HG03342 (cell line): ENCODE measurements around the gene SLC39A7.

Experiments
- ATAC-seq: cut with Tn5 transposase; IDR thresholded peaks from one replicate; pipeline ENCODE4 v1.9.1; 2021; ENCODE audit warnings: mild to moderate bottlenecking, moderate library complexity; ENCODE audit not compliant: unreplicated experiment

Gene SLC39A7

GRCh38 chr6:33204415-33205190 is 3.9 kb downstream of the SLC39A7 start, which contains the start of gene HSD17B8:
TSS of gene HSD17B8 (plus strand) at chr6:33204655. CDS start at chr6:33204669, 14 bp downstream.
- ATAC-seq = peak; percentile 53

DNA sequence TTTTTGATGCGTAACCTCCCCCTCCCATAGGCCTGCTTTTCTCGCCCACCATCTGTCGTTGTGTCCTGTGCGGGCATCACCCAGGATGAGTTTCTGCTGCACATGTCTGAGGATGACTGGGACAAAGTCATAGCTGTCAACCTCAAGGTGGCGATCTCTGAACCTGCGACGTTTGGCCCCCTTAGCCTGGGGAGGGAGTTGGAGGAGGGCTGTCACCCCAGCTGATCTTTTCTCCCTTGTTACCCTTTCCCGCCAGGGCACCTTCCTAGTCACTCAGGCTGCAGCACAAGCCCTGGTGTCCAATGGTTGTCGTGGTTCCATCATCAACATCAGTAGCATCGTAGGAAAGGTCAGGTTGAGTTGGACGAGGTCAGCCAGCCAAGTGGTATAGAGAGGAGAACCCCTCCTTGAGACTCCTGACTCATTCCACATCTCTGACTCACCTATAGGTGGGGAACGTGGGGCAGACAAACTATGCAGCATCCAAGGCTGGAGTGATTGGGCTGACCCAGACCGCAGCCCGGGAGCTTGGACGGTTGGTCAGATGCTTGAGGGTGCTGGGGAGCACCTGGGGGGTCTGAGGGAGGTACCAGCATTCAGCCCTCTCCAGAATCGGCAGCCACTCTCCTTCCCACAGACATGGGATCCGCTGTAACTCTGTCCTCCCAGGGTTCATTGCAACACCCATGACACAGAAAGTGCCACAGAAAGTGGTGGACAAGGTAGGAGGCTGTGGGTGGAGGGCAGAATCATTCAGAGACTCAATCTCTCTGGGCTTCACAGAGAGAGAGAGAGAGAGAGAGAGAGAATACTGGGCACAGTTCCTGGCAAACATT is 4.7 kb downstream of the SLC39A7 start:
- ATAC-seq = no peak

- ATAC-seq = no peak
Measured at GRCh38 chr6:33206027-33206863, 5.6 kb downstream of the SLC39A7 start.

GRCh38 chr6:33206864-33207551 is 6.3 kb downstream of the SLC39A7 start:
- ATAC-seq = no peak

- no peak for ATAC-seq
Measured at GRCh38 chr6:33207552-33208090, 7.0 kb downstream of the SLC39A7 start.

DNA sequence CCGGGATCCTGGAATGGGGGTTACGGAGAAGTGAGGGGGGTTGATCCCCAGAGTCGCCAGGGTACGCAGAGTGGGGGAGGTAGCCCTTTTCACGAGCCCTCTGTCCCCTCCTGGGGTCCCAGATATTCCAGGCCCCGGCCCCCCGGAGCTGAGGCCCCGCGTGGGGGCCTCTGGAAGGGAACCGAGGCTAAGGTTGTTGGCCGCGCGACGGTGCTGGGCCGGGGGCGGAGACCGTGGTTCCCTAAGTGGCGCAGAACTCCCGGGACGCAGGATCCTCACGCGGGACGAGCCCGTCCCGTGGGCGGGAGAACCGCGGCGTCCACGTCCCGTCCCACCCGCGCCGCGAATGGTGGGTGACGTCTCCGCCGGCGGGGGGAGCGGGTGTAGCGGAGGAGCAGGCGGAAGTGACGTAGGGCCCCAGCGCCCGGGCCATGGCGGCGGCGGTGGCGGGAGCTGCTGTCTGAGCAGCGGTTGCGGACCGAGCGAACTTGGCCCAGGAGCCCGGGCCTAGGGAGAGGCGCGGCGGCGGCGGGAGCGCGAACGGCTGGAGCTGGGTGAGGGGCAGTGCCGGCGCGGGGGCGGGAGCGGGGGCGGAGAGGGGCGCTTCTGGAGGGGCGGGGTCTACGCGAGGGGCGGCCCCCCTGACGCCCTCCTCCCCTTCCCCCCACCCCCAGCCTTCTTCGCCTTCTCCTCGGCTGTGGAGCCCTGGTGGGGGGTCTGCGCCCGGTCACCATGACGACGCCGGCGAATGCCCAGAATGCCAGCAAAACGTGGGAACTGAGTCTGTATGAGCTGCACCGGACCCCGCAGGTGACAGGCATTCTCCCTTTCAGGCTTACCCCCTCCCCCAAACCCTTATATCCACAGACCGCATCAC is 7.7 kb downstream of the SLC39A7 start, which contains the start of gene RING1:
RING1 (plus strand) TSS at position 410 of the 877 bp plus-strand sequence; CDS start at position 733, 323 bp downstream.
- ATAC-seq = peak; percentile 40

GRCh38 chr6:33209856-33210255 is 9.2 kb downstream of the SLC39A7 start:
- ATAC-seq = no peak

DNA sequence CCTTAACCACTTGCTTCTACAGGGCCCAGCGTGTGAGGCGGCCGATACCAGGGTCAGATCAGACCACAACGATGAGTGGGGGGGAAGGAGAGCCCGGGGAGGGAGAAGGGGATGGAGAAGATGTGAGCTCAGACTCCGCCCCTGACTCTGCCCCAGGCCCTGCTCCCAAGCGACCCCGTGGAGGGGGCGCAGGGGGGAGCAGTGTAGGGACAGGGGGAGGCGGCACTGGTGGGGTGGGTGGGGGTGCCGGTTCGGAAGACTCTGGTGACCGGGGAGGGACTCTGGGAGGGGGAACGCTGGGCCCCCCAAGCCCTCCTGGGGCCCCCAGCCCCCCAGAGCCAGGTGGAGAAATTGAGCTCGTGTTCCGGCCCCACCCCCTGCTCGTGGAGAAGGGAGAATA is 10.5 kb downstream of the SLC39A7 start:
- no peak for ATAC-seq

- ATAC-seq = no peak
Measured at GRCh38 chr6:33211666-33212422, 11.2 kb downstream of the SLC39A7 start.

DNA sequence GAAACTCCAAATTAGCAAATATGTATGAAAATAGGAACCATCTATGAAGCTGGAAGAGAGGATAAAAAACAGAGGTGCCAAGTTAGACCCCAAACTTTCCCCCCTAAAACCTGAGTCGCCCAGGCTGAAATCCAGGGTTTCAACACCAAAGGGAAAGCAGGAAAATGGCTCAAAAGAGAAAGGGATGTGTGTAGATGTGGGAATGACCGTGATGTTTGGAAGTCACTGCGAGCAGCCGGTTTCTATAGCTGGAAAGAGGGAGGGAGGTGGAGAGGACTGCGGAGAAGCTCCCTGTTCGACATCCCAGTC is 12.1 kb downstream of the SLC39A7 start:
- ATAC-seq = no peak

GRCh38 chr6:33213166-33213988 is 12.7 kb downstream of the SLC39A7 start:
- no peak for ATAC-seq

GRCh38 chr6:33213989-33214335 is 13.3 kb downstream of the SLC39A7 start:
- no peak for ATAC-seq

- ATAC-seq = no peak
Measured at GRCh38 chr6:33215271-33216116, 14.8 kb downstream of the SLC39A7 start.

GRCh38 chr6:33216117-33216649 is 15.5 kb downstream of the SLC39A7 start:
- no peak for ATAC-seq

- ATAC-seq = no peak
Measured at GRCh38 chr6:33217246-33217645, 16.6 kb downstream of the SLC39A7 start.

- no peak for ATAC-seq
Measured at GRCh38 chr6:33217681-33218080, 17.0 kb downstream of the SLC39A7 start.
